IgD-negative memory B cell (primary cell): Measurements from ENCODE around the gene FEZ2. TPM values are rescaled to one million over a fixed set of nuclear protein-coding genes. Genes with fewer than 3 reads are reported as not detected.

Experiments
- H3K27ac Mint-ChIP-seq, 3 donors: one replicate each; pipeline ENCODE4 v1.8.0; 2020 to 2022; ENCODE audit warnings: mild to moderate bottlenecking in 3 of 3, mixed read lengths in 3 of 3, moderate library complexity in 1 of 3
- H3K27me3 Mint-ChIP-seq: one replicate; pipeline ENCODE4 v1.8.0; 2021; ENCODE audit warnings: mixed read lengths
- H3K36me3 Mint-ChIP-seq: one replicate; pipeline ENCODE4 v1.8.0; 2020; ENCODE audit warnings: mild to moderate bottlenecking, mixed read lengths
- H3K4me1 Mint-ChIP-seq, 3 donors: one replicate each; pipeline ENCODE4 v1.8.0; 2020 to 2022; ENCODE audit warnings: mixed read lengths in 3 of 3, mild to moderate bottlenecking in 1 of 3
- H3K4me3 Mint-ChIP-seq, 4 donors: one replicate each; pipeline ENCODE4 v1.8.0; 2020 to 2022; ENCODE audit warnings: mild to moderate bottlenecking in 4 of 4, mixed read lengths in 4 of 4, moderate library complexity in 3 of 4
- H3K9me3 Mint-ChIP-seq, 3 donors: one replicate each; pipeline ENCODE4 v1.8.0; 2020 to 2021; ENCODE audit warnings: mixed read lengths in 3 of 3, mild to moderate bottlenecking in 1 of 3
- polyA plus RNA-seq: library from polyadenylated mRNA; unstranded; fragments of 300-500 nt; fragmentation: Illumina TruSeq; gene quantifications from one replicate; pipeline ENCODE4 v1.2.3, GENCODE V29; 2021

Gene FEZ2, protein sequence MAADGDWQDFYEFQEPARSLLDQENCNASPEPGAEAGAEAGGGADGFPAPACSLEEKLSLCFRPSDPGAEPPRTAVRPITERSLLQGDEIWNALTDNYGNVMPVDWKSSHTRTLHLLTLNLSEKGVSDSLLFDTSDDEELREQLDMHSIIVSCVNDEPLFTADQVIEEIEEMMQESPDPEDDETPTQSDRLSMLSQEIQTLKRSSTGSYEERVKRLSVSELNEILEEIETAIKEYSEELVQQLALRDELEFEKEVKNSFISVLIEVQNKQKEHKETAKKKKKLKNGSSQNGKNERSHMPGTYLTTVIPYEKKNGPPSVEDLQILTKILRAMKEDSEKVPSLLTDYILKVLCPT
- polyA plus RNA-seq, result 2.3 TPM

DNA sequence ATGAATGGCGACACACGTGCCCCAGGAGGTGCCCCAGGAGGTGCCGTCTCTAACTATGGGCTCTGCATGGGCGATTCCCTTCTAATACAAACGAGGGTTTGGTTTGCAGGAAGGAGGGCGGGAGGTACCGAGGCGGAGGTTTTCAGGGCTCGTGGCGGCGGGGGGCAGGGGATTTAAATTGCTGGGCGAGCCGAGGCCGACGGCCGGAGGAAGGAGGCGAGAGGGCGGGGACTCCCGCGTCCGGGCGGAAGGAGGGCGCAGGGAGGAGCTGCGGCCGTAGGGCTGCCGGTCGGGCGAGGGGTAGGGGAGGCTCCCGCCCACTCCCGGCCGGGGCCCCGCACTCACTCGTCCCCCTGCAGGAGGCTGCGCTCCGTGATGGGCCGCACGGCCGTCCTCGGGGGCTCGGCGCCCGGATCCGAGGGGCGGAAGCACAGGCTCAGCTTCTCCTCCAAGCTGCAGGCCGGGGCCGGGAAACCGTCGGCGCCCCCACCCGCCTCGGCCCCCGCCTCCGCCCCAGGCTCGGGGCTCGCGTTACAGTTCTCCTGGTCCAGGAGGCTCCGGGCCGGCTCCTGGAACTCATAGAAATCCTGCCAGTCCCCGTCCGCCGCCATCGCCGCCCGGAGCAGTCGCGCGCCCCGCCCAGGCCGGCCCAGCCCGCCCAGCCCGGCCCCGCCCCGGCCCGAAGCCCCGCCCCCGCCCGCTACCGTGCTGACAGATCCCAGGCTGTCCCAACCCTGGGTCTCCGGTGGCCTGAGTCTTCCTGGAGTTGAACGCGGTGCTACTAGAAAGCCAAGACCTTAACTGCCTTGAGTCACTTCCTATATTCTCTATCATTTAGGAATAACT is at the start of gene FEZ2:
TSS of gene FEZ2 (minus strand) at position 637 of the 846 bp plus-strand sequence. CDS start at position 611, 26 bp downstream.
- no peaks in the 10 kb centered on the region for H3K9me3 Mint-ChIP-seq
- no peaks in the 10 kb centered on the region for H3K27me3 Mint-ChIP-seq
- H3K36me3 Mint-ChIP-seq, result no peaks in the 10 kb centered on the region
- peaks cover 17 to 30% (median 23%) of the 10 kb centered on the region in 3 donors for H3K4me1 Mint-ChIP-seq
- peak within 1 kb of the TSS in 1 of 3 donors; percentile 88 for H3K27ac Mint-ChIP-seq
- H3K4me3 Mint-ChIP-seq, result peak within 1 kb of the TSS; percentile 86 to 98 (median 95)

DNA sequence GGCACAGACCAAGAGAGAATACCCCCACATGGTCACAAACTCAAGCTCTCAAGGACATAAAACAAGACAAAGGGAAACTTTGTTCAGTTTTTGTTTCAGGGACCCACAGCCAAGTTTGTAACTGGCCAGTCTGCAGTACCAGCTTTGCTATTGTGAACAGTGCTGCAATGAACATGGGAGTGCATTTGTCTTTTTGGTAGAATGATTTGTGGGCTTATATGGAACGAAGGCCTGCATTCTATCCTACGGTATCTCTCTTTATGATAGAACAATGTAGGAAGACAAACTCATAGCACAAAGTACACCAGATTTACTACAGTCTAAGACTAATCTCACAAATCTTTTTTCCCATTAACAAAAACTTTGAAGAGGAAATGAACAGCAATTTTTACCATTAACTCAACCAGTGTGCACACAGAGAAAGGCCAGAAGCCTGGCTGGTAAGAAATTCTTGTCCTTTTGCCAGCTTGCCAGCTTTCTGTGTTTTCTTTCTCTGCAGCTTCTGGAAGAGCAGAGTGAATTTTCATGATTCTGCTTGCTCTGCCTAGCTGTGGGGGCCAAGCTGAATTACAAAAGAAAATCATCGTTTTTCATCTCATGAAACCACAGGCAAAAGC is 37.1 kb upstream of the FEZ2 start:
- Mint-ChIP-seq H3K27ac (no peak overlapping the region), H3K36me3 (peaks cover 1% of the 10 kb centered on the region), H3K4me3 (no peak overlapping the region), H3K4me1 (no peaks in the 10 kb centered on the region), H3K9me3 (peaks cover 0 to 2% (median 0%) of the 10 kb centered on the region in 3 donors), H3K27me3 (peaks cover 19% of the 10 kb centered on the region)

DNA sequence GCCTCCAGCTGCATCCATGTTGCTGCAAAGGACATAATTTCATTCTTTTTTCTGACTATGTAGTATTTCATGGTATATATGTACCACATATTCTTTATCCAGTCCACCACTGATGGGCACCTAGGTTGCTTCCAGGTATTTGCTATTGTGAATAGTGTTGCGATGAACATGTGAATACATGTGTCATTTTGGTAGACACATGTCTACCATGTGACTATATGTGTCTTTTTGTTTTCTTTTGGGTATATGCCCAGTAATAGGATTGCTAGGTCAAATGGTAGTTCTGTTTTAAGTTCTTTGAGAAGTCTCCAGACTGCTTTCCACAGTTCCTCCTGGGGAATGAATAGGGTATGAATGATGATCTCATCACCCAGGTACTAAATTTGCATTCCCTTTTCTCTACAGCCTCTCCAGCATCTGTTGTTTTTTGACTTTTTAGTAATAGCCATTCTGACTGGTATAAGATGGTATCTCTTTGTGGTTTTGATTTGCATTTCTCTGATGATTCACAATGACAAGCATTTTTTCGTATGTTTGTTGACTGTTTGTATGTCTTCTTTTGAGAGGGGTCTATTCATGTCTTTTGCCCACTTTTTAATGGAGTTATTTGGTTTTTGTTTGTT is 35.6 kb upstream of the FEZ2 start:
- no peak overlapping the region for H3K4me3 Mint-ChIP-seq
- peaks cover 1% of the 10 kb centered on the region for H3K36me3 Mint-ChIP-seq
- no peaks in the 10 kb centered on the region for H3K4me1 Mint-ChIP-seq
- H3K9me3 Mint-ChIP-seq, result peaks cover 0 to 2% (median 0%) of the 10 kb centered on the region in 3 donors
- H3K27ac Mint-ChIP-seq, result no peak overlapping the region
- peaks cover 16% of the 10 kb centered on the region for H3K27me3 Mint-ChIP-seq

DNA sequence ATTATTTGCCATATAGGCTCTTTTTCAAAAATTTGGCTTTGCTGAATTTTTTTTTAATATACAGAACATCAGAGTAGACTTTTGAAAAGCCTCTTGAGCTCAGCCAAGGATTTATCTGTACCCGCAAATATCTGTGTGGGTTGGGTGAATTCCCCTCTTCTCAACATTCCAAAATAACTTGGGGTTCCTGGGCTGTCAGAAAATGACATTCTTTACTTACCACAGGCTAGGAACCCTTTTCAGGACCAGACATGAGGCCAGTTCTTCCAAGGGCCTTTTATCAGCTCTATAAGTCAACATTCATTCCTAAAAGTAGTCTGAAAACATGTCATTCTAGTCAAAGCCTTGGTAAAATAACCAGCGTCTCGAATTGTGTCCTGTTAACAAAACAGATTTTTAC is 28.8 kb upstream of the FEZ2 start:
- Mint-ChIP-seq H3K27ac (no peak overlapping the region), H3K4me1 (no peaks in the 10 kb centered on the region), H3K4me3 (no peak overlapping the region), H3K9me3 (peaks cover 3 to 12% (median 6%) of the 10 kb centered on the region in 3 donors), H3K36me3 (no peaks in the 10 kb centered on the region), H3K27me3 (peaks cover 4% of the 10 kb centered on the region)

DNA sequence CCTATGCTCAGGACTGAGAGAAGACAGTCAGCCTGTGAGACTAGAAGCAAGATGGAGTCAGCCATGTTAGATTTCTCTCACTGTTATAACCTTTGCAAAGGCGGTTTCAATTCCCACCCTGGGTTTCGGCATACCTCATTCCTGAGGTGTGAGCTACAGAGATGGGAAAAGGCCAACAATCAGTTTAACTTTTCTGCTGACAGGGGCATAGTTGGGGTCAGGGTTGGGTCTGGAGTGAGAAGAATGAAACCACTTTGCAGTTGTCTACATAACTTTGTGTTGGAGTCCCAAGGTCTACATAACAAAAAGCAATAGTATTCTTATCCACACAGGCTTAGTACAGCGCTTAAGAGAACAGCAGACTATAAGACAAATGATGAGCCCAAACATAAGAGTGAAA is 28.1 kb upstream of the FEZ2 start:
- Mint-ChIP-seq H3K27ac (peak overlapping the region in 1 of 3 donors; percentile 63), H3K9me3 (peaks cover 3 to 12% (median 5%) of the 10 kb centered on the region in 3 donors), H3K27me3 (peaks cover 4% of the 10 kb centered on the region), H3K36me3 (no peaks in the 10 kb centered on the region), H3K4me3 (no peak overlapping the region), H3K4me1 (no peaks in the 10 kb centered on the region)

DNA sequence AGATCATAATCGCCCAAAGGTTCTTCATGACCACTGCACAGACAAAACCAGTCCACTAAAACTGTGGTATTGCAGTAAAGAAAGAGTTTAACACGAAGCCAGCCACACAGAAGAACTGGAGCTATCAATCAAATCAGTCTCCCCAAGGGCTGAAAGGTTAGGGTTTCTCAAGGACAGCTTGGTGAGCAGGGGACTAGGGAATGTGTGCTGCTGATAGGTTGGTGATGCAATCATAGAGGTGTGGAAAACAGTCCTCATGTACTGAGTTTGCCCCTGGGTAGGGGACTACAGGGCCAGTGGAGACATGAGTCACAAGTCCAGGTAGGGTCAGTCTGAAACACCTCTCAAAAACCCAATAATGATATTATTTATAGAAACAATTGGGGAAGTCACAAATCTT is 27.3 kb upstream of the FEZ2 start:
- no peak overlapping the region for H3K27ac Mint-ChIP-seq
- peaks cover 3 to 12% (median 5%) of the 10 kb centered on the region in 3 donors for H3K9me3 Mint-ChIP-seq
- no peak overlapping the region for H3K4me3 Mint-ChIP-seq
- peaks cover 7% of the 10 kb centered on the region for H3K27me3 Mint-ChIP-seq
- H3K4me1 Mint-ChIP-seq, result no peaks in the 10 kb centered on the region
- H3K36me3 Mint-ChIP-seq, result no peaks in the 10 kb centered on the region

DNA sequence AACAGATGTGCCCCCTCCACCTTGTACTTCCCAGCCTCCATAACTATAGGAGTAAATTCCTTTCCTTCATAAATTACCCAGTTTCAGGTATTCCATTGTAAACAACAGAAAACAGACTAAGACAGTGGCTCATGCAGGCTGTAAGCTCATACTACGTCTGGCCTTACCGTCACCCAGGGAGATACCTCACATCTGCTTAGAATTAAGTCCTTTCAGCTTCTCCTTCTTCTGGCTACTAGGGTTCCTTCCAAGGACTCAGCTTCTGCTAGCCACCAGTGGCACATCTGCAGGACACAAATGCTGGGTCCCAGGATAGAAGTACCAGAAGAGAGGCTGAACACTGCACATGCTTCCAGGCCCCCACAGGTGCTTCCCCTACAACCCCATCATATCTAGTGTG is 22.4 kb upstream of the FEZ2 start:
- Mint-ChIP-seq H3K9me3 (peaks cover 0 to 4% (median 4%) of the 10 kb centered on the region in 3 donors), H3K27me3 (peaks cover 8% of the 10 kb centered on the region), H3K27ac (no peak overlapping the region), H3K4me1 (peaks cover 0 to 1% (median 0%) of the 10 kb centered on the region in 3 donors), H3K4me3 (no peak overlapping the region), H3K36me3 (no peaks in the 10 kb centered on the region)

DNA sequence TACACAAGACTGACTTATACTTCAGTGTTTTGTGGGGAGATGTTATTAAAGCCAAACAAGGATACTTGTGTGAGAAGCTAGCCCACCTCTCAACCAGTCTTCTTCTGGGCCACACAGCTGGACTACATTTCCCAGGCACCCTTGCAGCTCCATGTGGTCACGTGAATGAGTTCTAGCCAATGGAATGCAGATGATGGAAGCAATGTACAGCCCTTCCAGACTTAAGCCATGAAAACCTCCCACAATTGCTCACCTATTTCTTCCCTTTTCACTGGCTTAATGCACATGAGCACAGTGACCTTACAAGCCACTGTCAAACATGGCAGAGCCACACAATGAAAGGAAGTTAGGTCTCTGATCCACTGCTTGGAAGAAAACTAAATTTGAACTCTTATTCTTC is 20.4 kb upstream of the FEZ2 start:
- Mint-ChIP-seq H3K27ac (no peak overlapping the region), H3K4me1 (peaks cover 0 to 1% (median 0%) of the 10 kb centered on the region in 3 donors), H3K9me3 (no peaks in the 10 kb centered on the region), H3K36me3 (no peaks in the 10 kb centered on the region), H3K27me3 (peaks cover 8% of the 10 kb centered on the region), H3K4me3 (no peak overlapping the region)

DNA sequence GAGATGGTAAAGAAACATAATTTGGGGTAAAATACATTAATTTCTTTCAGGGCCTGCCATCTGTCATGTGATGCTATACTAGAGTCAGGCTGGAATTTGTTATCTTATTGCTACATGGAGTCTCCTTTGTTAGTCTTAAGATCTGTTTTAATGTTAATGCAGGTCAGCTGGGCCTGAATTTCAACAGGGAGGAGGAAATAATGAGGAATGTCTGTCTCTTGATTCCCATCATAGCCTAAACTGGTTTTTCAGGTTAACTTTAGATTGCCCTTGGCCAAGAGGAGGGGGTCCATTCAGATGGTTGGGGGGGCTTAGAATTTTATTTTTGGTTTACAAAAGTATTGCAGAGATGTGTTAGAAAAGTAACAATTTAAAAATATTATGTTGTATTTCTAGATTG is 19.0 kb upstream of the FEZ2 start:
- no peak overlapping the region for H3K4me3 Mint-ChIP-seq
- no peaks in the 10 kb centered on the region for H3K9me3 Mint-ChIP-seq
- peaks cover 11% of the 10 kb centered on the region for H3K27me3 Mint-ChIP-seq
- peaks cover 0 to 1% (median 0%) of the 10 kb centered on the region in 3 donors for H3K4me1 Mint-ChIP-seq
- peak overlapping the region in 1 of 3 donors; percentile 29 for H3K27ac Mint-ChIP-seq
- no peaks in the 10 kb centered on the region for H3K36me3 Mint-ChIP-seq

DNA sequence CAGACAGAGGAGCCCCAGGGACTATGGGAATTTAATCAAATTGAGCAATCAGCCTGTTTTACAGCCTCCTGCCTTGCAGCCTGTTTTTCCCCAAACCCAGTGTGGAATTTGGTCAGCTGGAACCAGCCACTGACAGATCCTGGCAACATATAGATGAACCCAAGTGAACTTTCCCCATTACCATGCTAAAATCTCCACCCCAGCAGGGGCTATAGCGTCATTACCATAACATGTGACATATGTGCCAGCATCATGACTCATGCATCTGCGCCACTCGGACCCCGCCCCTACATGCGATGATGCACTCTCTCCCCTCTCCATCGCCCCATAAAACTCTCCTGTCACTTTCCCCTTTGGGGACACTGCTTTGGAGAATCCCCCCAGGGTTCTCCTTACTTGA is 17.3 kb upstream of the FEZ2 start:
- Mint-ChIP-seq H3K36me3 (peaks cover 2% of the 10 kb centered on the region), H3K9me3 (no peaks in the 10 kb centered on the region), H3K4me1 (peaks cover 0 to 1% (median 0%) of the 10 kb centered on the region in 3 donors), H3K27ac (no peak overlapping the region), H3K4me3 (no peak overlapping the region), H3K27me3 (peaks cover 8% of the 10 kb centered on the region)

DNA sequence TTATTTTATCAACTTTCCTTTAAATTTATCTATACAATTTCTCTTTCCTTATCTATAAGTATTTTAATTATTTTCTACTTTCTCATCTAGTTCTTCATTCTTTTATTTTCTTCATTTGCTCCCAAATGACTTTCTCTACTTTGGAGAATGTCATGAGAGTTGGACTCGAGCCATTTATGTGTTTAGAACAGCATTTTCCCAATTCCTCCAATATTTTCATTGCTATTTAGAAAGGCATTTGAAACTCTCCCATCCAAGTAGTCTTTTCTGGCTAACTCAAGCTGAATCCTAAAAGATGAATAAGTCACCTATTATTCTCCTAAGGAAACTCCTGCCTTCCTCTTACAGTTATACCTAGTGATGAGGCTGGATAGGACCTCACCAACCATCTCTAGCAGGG is 15.8 kb upstream of the FEZ2 start:
- H3K27me3 Mint-ChIP-seq, result peaks cover 8% of the 10 kb centered on the region
- no peak overlapping the region for H3K4me3 Mint-ChIP-seq
- peaks cover 0 to 1% (median 0%) of the 10 kb centered on the region in 3 donors for H3K4me1 Mint-ChIP-seq
- H3K27ac Mint-ChIP-seq, result no peak overlapping the region
- H3K9me3 Mint-ChIP-seq, result no peaks in the 10 kb centered on the region
- H3K36me3 Mint-ChIP-seq, result peaks cover 2% of the 10 kb centered on the region

DNA sequence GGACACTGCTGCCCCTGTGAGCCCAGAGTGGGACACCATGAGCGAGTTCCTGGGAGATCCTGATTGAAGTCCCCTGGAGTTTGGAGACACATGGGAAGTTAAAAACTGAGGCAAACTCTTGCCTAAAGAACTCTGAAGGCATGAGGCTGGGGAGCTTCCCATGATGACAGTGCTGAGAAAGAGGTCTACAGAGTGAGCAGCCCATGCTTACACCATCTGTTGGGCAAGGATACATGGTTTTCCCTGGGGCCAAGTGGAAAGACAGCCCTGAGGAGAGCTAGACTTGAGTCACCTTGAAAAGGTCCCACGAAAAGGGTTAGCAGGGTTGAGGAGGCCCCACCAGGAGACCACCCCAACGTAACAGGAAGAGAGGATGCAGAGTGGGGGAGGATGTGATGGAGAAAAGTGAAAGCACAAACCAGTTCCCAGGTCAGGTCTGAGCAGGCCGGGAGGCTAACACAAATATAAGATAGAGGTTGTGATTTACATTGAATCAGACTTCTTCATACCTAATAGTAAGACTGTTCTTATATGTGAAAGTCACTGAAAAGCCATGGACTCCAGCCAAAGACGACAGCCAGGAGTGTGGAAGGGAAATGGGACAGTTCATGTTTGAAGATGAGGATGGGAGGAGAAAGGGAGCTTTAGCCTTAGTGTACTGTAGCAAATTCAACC is 13.5 kb upstream of the FEZ2 start:
- Mint-ChIP-seq H3K27ac (no peak overlapping the region), H3K4me3 (no peak overlapping the region), H3K27me3 (peaks cover 10% of the 10 kb centered on the region), H3K4me1 (no peaks in the 10 kb centered on the region), H3K36me3 (peaks cover 2% of the 10 kb centered on the region), H3K9me3 (no peaks in the 10 kb centered on the region)

DNA sequence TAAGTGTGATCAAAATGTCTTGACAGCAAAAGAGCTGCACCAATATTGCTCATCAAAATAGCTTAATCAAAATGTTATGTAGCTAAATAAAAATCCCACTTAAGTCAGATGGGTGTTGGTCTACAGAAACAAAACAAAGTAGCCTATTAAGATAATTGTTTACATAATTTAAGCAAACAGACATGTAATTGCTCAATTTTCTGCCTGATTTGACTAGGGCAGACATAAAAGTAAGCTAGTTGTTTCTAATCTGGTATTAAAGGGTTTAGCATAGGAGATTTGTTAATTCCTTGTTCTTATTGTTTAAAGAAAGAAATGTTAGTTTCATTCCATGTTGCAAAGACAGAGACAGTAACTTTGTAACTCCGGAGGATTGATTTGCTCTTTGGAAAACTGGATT is 11.5 kb upstream of the FEZ2 start:
- Mint-ChIP-seq H3K36me3 (peaks cover 2% of the 10 kb centered on the region), H3K27me3 (peaks cover 10% of the 10 kb centered on the region), H3K4me1 (no peaks in the 10 kb centered on the region), H3K9me3 (no peaks in the 10 kb centered on the region), H3K4me3 (no peak overlapping the region), H3K27ac (no peak overlapping the region)

DNA sequence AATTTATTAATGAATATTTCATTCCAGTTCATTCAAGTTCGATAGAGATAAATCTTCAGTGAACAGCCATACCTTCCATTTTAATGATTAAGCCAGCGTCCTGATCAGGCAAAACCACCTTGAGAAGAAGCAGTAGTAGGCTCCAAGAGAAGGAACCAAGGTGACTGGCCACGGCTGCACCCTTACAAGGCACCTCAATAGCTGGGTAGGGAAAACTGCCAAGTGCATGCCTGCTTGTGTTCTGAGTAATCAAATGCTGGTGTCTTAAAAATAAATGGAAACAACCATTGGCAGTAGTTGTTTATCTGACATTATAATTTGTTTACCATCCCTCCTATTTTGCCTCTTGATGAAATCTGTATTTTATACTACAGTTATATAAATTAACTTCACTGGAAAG is 10.0 kb upstream of the FEZ2 start:
- Mint-ChIP-seq H3K9me3 (no peaks in the 10 kb centered on the region), H3K27ac (no peak overlapping the region), H3K4me1 (no peaks in the 10 kb centered on the region), H3K36me3 (peaks cover 3% of the 10 kb centered on the region), H3K27me3 (peaks cover 10% of the 10 kb centered on the region), H3K4me3 (no peak overlapping the region)
